ENCODE data around the gene MMP2.

- no peak for TF ChIP-seq EP300 (IDR thresholded peaks at IDR 0.05)
- TF ChIP-seq POLR2A (IDR thresholded peaks at IDR 0.05) = no peak
Observed at GRCh38 chr16:55530316-55530856, 51.4 kb downstream of the MMP2 start.
